Natural killer cell (primary cell): ENCODE data around the gene SNRPE. TPM values are rescaled to one million over a fixed set of nuclear protein-coding genes. Genes with fewer than 3 reads are reported as not detected.
"Not testable (repeated sequence)": the region's sequence is repeated elsewhere in the genome, so short reads cannot be mapped to it uniquely, and the experiment has no call there.

ENCODE experiments used
- ATAC-seq, 3 donors: fragments of 150-1000 bp in 2 of 3; fragments of 200-7000 bp in 1 of 3; cut with Tn5 transposase; 1 replicate in 1 of 3; 2 replicates in 2 of 3; pipeline ENCODE4 v1.10.0; 2021; ENCODE audit warnings: mild to moderate bottlenecking in 2 of 3, moderate library complexity in 2 of 3
- DNase-seq, 2 donors: peaks; one replicate each; pipeline versions ENCODE4 v3.0.0 to v3.0.0-alpha.2; 2013 to 2021; ENCODE audit warnings: mixed read lengths in 1 of 2
- H3K27ac ChIP-seq: one replicate; pipeline ENCODE4 v1.5.1; 2013; ENCODE audit warnings: mild to moderate bottlenecking, low read length
- H3K27me3 ChIP-seq: one replicate; pipeline ENCODE4 v1.6.1; 2013; ENCODE audit warnings: low read length; ENCODE audit not compliant: control insufficient read depth, insufficient read depth
- H3K36me3 ChIP-seq: one replicate; pipeline ENCODE4 v1.6.1; 2013; ENCODE audit warnings: low read length; ENCODE audit not compliant: control insufficient read depth, insufficient read depth
- H3K4me1 ChIP-seq: one replicate; pipeline ENCODE4 v1.6.1; 2013; ENCODE audit warnings: low read length; ENCODE audit not compliant: control insufficient read depth, insufficient read depth
- H3K4me3 ChIP-seq: one replicate; pipeline ENCODE4 v1.5.1; 2013; ENCODE audit warnings: low read length
- H3K9me3 ChIP-seq: one replicate; pipeline ENCODE4 v1.6.1; 2013; ENCODE audit warnings: low read length; ENCODE audit not compliant: control insufficient read depth, insufficient read depth
- H3K27ac Mint-ChIP-seq, 2 donors: one replicate each; pipeline ENCODE4 v1.8.0; 2022; ENCODE audit warnings: mild to moderate bottlenecking in 2 of 2, mixed read lengths in 2 of 2, moderate library complexity in 1 of 2
- H3K27me3 Mint-ChIP-seq, 2 donors: one replicate each; pipeline ENCODE4 v1.8.0; 2022; ENCODE audit warnings: low read depth in 2 of 2, mixed read lengths in 2 of 2
- H3K36me3 Mint-ChIP-seq: one replicate; pipeline ENCODE4 v1.8.0; 2022; ENCODE audit warnings: mixed read lengths
- H3K4me1 Mint-ChIP-seq, 2 donors: one replicate each; pipeline ENCODE4 v1.8.0; 2022; ENCODE audit warnings: mixed read lengths in 2 of 2
- H3K4me3 Mint-ChIP-seq: one replicate; pipeline ENCODE4 v1.8.0; 2022; ENCODE audit warnings: mild to moderate bottlenecking, moderate library complexity, mixed read lengths
- H3K9me3 Mint-ChIP-seq, 2 donors: one replicate each; pipeline ENCODE4 v1.8.0; 2022; ENCODE audit warnings: mixed read lengths in 2 of 2
- CTCF ChIP-seq: fragments of 200-600 bp; IDR thresholded peaks from one replicate; pipeline ENCODE4 v1.8.0; 2022; ENCODE audit warnings: antibody characterized with exemption
- WGBS: methylation state at CpG from one replicate; pipeline ENCODE4 v1.1.7; 2013; ENCODE audit warnings: missing lambda C conversion rate; ENCODE audit not compliant: insufficient coverage; 5-methylcytosine and 5-hydroxymethylcytosine counted together
- intact Hi-C: fragments of 100-400 bp; cut with micrococcal nuclease; formaldehyde crosslinking; loops from one replicate; pipeline ENCODE4 v1.14.2; 2022
- total RNA-seq, 4 donors: library from RNA; stranded (reverse); fragments of 120-200 nt in 1 of 4; gene quantifications; one replicate each; pipeline versions ENCODE4 v1.2.3 to v1.2.4, GENCODE V29; 2013 to 2022

SNRPE gene
- total RNA-seq, 3 donors from 2014 or later (not counting 1 experiment from before 2014, with no cell fraction given) = 48.6 to 57.9 (median 54.4) TPM

GRCh38 chr1:203823306-203823705, 38.1 kb upstream of the SNRPE start:
- no peaks in the 10 kb centered on the region for H3K27me3 Mint-ChIP-seq
- peaks cover 34% of the 10 kb centered on the region for H3K36me3 Mint-ChIP-seq
- no peak for ATAC-seq
- peak overlapping the region in 1 of 2 donors; percentile 5 for H3K27ac Mint-ChIP-seq
- Histone ChIP-seq H3K27ac (no peak overlapping the region), H3K4me1 (no peaks in the 10 kb centered on the region), H3K27me3 (no peaks in the 10 kb centered on the region), H3K36me3 (peaks cover 69% of the 10 kb centered on the region), H3K4me3 (no peak overlapping the region), H3K9me3 (no peaks in the 10 kb centered on the region)
- H3K4me3 Mint-ChIP-seq = no peak overlapping the region
- TF ChIP-seq CTCF = no peak
- no peaks in the 10 kb centered on the region for H3K9me3 Mint-ChIP-seq
- no peak for DNase-seq
- peaks cover 22 to 36% of the 10 kb centered on the region in 2 donors for H3K4me1 Mint-ChIP-seq
- intact Hi-C loops = no loop called here
- 100% methylated on average over 1 of the region's 1 CpG for WGBS

- no peak overlapping the region for H3K4me3 ChIP-seq
- no peak overlapping the region for H3K27ac Mint-ChIP-seq
- peaks cover 24% of the 10 kb centered on the region for H3K36me3 Mint-ChIP-seq
- H3K4me1 Mint-ChIP-seq = peaks cover 18 to 30% of the 10 kb centered on the region in 2 donors
- WGBS = no CpG with 5 or more reads among the region's 2 CpGs
- TF ChIP-seq CTCF = no peak
- H3K4me1 ChIP-seq = no peaks in the 10 kb centered on the region
- intact Hi-C loops = no loop called here
- peaks cover 70% of the 10 kb centered on the region for H3K36me3 ChIP-seq
- no peak overlapping the region for H3K27ac ChIP-seq
- no peak overlapping the region for H3K4me3 Mint-ChIP-seq
- ATAC-seq (no peak), DNase-seq (no peak)
- H3K9me3 ChIP-seq = no peaks in the 10 kb centered on the region
- H3K9me3 Mint-ChIP-seq = no peaks in the 10 kb centered on the region
- no peaks in the 10 kb centered on the region for H3K27me3 ChIP-seq
- no peaks in the 10 kb centered on the region for H3K27me3 Mint-ChIP-seq
Observed at GRCh38 chr1:203826175-203826574, 35.2 kb upstream of the SNRPE start.

- peaks cover 15% of the 10 kb centered on the region for H3K36me3 Mint-ChIP-seq
- peaks cover 8 to 17% of the 10 kb centered on the region in 2 donors for H3K4me1 Mint-ChIP-seq
- Histone ChIP-seq H3K36me3 (peaks cover 71% of the 10 kb centered on the region), H3K27me3 (no peaks in the 10 kb centered on the region), H3K27ac (no peak overlapping the region), H3K4me1 (no peaks in the 10 kb centered on the region), H3K4me3 (no peak overlapping the region), H3K9me3 (no peaks in the 10 kb centered on the region)
- no peak for TF ChIP-seq CTCF
- 100% methylated on average over 5 of the region's 5 CpGs for whole genome bisulfite sequencing
- no peak for DNase-seq
- intact Hi-C loops = no loop called here
- no peak overlapping the region for H3K27ac Mint-ChIP-seq
- H3K4me3 Mint-ChIP-seq = no peak overlapping the region
- ATAC-seq = no peak
- no peaks in the 10 kb centered on the region for H3K27me3 Mint-ChIP-seq
- H3K9me3 Mint-ChIP-seq = no peaks in the 10 kb centered on the region
Observed at GRCh38 chr1:203828002-203828401, 33.4 kb upstream of the SNRPE start.

- peaks cover 8 to 12% of the 10 kb centered on the region in 2 donors for H3K4me1 Mint-ChIP-seq
- H3K9me3 Mint-ChIP-seq = no peaks in the 10 kb centered on the region
- no peak overlapping the region for H3K27ac Mint-ChIP-seq
- no CpG with 5 or more reads among the region's 1 CpG for WGBS
- no peak overlapping the region for H3K27ac ChIP-seq
- H3K27me3 ChIP-seq = no peaks in the 10 kb centered on the region
- H3K4me3 ChIP-seq = no peak overlapping the region
- no peak overlapping the region for H3K4me3 Mint-ChIP-seq
- no peak for ATAC-seq
- TF ChIP-seq CTCF = no peak
- H3K27me3 Mint-ChIP-seq = no peaks in the 10 kb centered on the region
- H3K36me3 ChIP-seq = peaks cover 67% of the 10 kb centered on the region
- H3K4me1 ChIP-seq = no peaks in the 10 kb centered on the region
- H3K36me3 Mint-ChIP-seq = peaks cover 10% of the 10 kb centered on the region
- H3K9me3 ChIP-seq = no peaks in the 10 kb centered on the region
- DNase-seq = no peak
- intact Hi-C loops = no loop called here
Observed at GRCh38 chr1:203828503-203828902, 32.9 kb upstream of the SNRPE start.

GRCh38 chr1:203829247-203829646, 32.2 kb upstream of the SNRPE start:
- H3K27ac Mint-ChIP-seq, H3K9me3 Mint-ChIP-seq, H3K4me3 Mint-ChIP-seq, H3K4me3 ChIP-seq, H3K4me1 Mint-ChIP-seq, DNase-seq, ATAC-seq, H3K27me3 Mint-ChIP-seq, H3K9me3 ChIP-seq, H3K27ac ChIP-seq, H3K4me1 ChIP-seq, intact Hi-C loops, H3K27me3 ChIP-seq: not testable (repeated sequence)
- H3K36me3 ChIP-seq = peaks cover 72% of the 10 kb centered on the region
- peaks cover 13% of the 10 kb centered on the region for H3K36me3 Mint-ChIP-seq
- 78% methylated on average over 3 of the region's 5 CpGs for WGBS
